ENCODE results near the gene CTSC.

GRCh38 chr11:88297863-88298262, 39.7 kb downstream of the CTSC start:
- TF ChIP-seq EZH2phosphoT487 (IDR thresholded peaks at IDR 0.05; ENCODE audit: low read depth) (no peak), CTCF (IDR thresholded peaks at IDR 0.05; ENCODE audit: low read depth, low read length) (no peak)

Data from OCI-LY3 (cell line).